Skeletal muscle cell (primary cell): Measurements from ENCODE around the gene PHETA1.

Source experiments
- DNase-seq: peaks from one replicate; pipeline ENCODE4 v3.0.0-alpha.2; 2010; ENCODE audit warnings: low read depth
- H3K4me3 ChIP-seq: 2 replicates; pipeline ENCODE4 v1.5.1; 2011; ENCODE audit warnings: low read depth, mild to moderate bottlenecking, control low read depth, low read length, moderate library complexity

The PHETA1 gene

GRCh38 chr12:111368788-111369495, at the start of gene PHETA1:
Gene PHETA1 (minus strand): TSS chr12:111369095. CDS start chr12:111363427, 5,668 bp downstream.
- peak; percentile 58 for DNase-seq
- H3K4me3 ChIP-seq, result peak within 1 kb of the TSS; percentile 88

- no peak overlapping the region for H3K4me3 ChIP-seq
- no peak for DNase-seq
Observed at GRCh38 chr12:111418594-111418880, 49.6 kb upstream of the PHETA1 start.

GRCh38 chr12:111417784-111418593, 49.1 kb upstream of the PHETA1 start:
- H3K4me3 ChIP-seq, result no peak overlapping the region
- DNase-seq, result no peak

- no peak for DNase-seq
- no peak overlapping the region for H3K4me3 ChIP-seq
Observed at GRCh38 chr12:111417290-111417689, 48.4 kb upstream of the PHETA1 start.

- no peak overlapping the region for H3K4me3 ChIP-seq
- no peak for DNase-seq
Observed at GRCh38 chr12:111414711-111415252, 45.9 kb upstream of the PHETA1 start.

- no peak for DNase-seq
- H3K4me3 ChIP-seq, result no peak overlapping the region
Observed at GRCh38 chr12:111413442-111414086, 44.7 kb upstream of the PHETA1 start.

GRCh38 chr12:111412830-111413441, 44.0 kb upstream of the PHETA1 start:
- DNase-seq, result no peak
- no peak overlapping the region for H3K4me3 ChIP-seq

- no peak for DNase-seq
- H3K4me3 ChIP-seq, result no peak overlapping the region
Observed at GRCh38 chr12:111412007-111412829, 43.3 kb upstream of the PHETA1 start.

- H3K4me3 ChIP-seq, result no peak overlapping the region
Observed at GRCh38 chr12:111411185-111411764, 42.4 kb upstream of the PHETA1 start.

GRCh38 chr12:111410431-111411184, 41.7 kb upstream of the PHETA1 start:
- H3K4me3 ChIP-seq, result no peak overlapping the region
- no peak for DNase-seq

More at GRCh38 chr12:111411185-111411764, 42.4 kb upstream of the PHETA1 start:
- no peak for DNase-seq

GRCh38 chr12:111409780-111410430, 41.0 kb upstream of the PHETA1 start:
- no peak overlapping the region for H3K4me3 ChIP-seq

GRCh38 chr12:111409403-111409779, 40.5 kb upstream of the PHETA1 start:
- H3K4me3 ChIP-seq, result peak overlapping the region; percentile 14
- DNase-seq, result no peak

More at GRCh38 chr12:111409780-111410430, 41.0 kb upstream of the PHETA1 start:
- DNase-seq, result peak; percentile 81

- no peak for DNase-seq
- peak overlapping the region; percentile 14 for H3K4me3 ChIP-seq
Observed at GRCh38 chr12:111408686-111409402, 39.9 kb upstream of the PHETA1 start.

- H3K4me3 ChIP-seq, result no peak overlapping the region
- DNase-seq, result no peak
Observed at GRCh38 chr12:111408116-111408440, 39.2 kb upstream of the PHETA1 start.

- DNase-seq, result no peak
- peak overlapping the region; percentile 92 for H3K4me3 ChIP-seq
Observed at GRCh38 chr12:111407377-111408115, 38.7 kb upstream of the PHETA1 start.
